Measurements from ENCODE around the gene LTB4R2.
"Not testable (repeated sequence)": the region's sequence is repeated elsewhere in the genome, so short reads cannot be mapped to it uniquely, and the experiment has no call there.

LTB4R2 gene

GRCh38 chr14:24349742-24350141, 39.8 kb downstream of the LTB4R2 start:
- WGBS, 2 experiments (ENCODE audit: insufficient coverage in 2 of 2): 57 to 73% methylated on average over 5 of the region's 5 CpGs
- Histone ChIP-seq H3K4me1 (ENCODE audit: control insufficient read depth, insufficient read depth, low read length, poor library complexity, severe bottlenecking) (no peaks in the 10 kb centered on the region), H3K36me3 (ENCODE audit: control insufficient read depth, insufficient read depth, low read length) (no peaks in the 10 kb centered on the region), H3K9me3 (ENCODE audit: control insufficient read depth, low read length) (no peaks in the 10 kb centered on the region), H3K4me3 (ENCODE audit: extremely low read depth, insufficient read depth, low read length, poor library complexity, severe bottlenecking) (no peak overlapping the region), H3K27ac (ENCODE audit: low read depth, low read length, severe bottlenecking) (no peak overlapping the region)

GRCh38 chr14:24351517-24351916, 41.6 kb downstream of the LTB4R2 start:
- H3K9me3 ChIP-seq (ENCODE audit: control insufficient read depth, low read length): no peaks in the 10 kb centered on the region
- H3K4me3 ChIP-seq (ENCODE audit: extremely low read depth, insufficient read depth, low read length, poor library complexity, severe bottlenecking): no peak overlapping the region
- no peak overlapping the region for H3K27ac ChIP-seq (ENCODE audit: low read depth, low read length, severe bottlenecking)
- H3K36me3 ChIP-seq (ENCODE audit: control insufficient read depth, insufficient read depth, low read length): no peaks in the 10 kb centered on the region
- H3K4me1 ChIP-seq (ENCODE audit: control insufficient read depth, insufficient read depth, low read length, poor library complexity, severe bottlenecking): no peaks in the 10 kb centered on the region
- WGBS, 2 experiments (ENCODE audit: insufficient coverage in 2 of 2): 18 to 30% methylated on average over 3 to 4 of the region's 4 CpGs

- Histone ChIP-seq H3K27ac (ENCODE audit: low read depth, low read length, severe bottlenecking) (no peak overlapping the region), H3K36me3 (ENCODE audit: control insufficient read depth, insufficient read depth, low read length) (no peaks in the 10 kb centered on the region), H3K4me3 (ENCODE audit: extremely low read depth, insufficient read depth, low read length, poor library complexity, severe bottlenecking) (no peak overlapping the region), H3K9me3 (ENCODE audit: control insufficient read depth, low read length) (no peaks in the 10 kb centered on the region), H3K4me1 (ENCODE audit: control insufficient read depth, insufficient read depth, low read length, poor library complexity, severe bottlenecking) (no peaks in the 10 kb centered on the region)
- WGBS, 2 experiments (ENCODE audit: insufficient coverage in 2 of 2): 90 to 92% methylated on average over 3 of the region's 5 CpGs
These were observed 43.9 kb downstream of the LTB4R2 start for GRCh38 chr14:24353559-24354481.

GRCh38 chr14:24354482-24354825, 44.5 kb downstream of the LTB4R2 start:
- H3K36me3 ChIP-seq (ENCODE audit: control insufficient read depth, insufficient read depth, low read length); H3K4me3 ChIP-seq (ENCODE audit: extremely low read depth, insufficient read depth, low read length, poor library complexity, severe bottlenecking); H3K27ac ChIP-seq (ENCODE audit: low read depth, low read length, severe bottlenecking); H3K9me3 ChIP-seq (ENCODE audit: control insufficient read depth, low read length); H3K4me1 ChIP-seq (ENCODE audit: control insufficient read depth, insufficient read depth, low read length, poor library complexity, severe bottlenecking): not testable (repeated sequence)
- 80% methylated on average over 1 of the region's 3 CpGs; no CpG with 5 or more reads in 1 of the 2 experiments for WGBS, 2 experiments (ENCODE audit: insufficient coverage in 2 of 2)

- Histone ChIP-seq H3K4me3 (ENCODE audit: extremely low read depth, insufficient read depth, low read length, poor library complexity, severe bottlenecking) (no peak overlapping the region), H3K9me3 (ENCODE audit: control insufficient read depth, low read length) (no peaks in the 10 kb centered on the region), H3K27ac (ENCODE audit: low read depth, low read length, severe bottlenecking) (no peak overlapping the region), H3K36me3 (ENCODE audit: control insufficient read depth, insufficient read depth, low read length) (no peaks in the 10 kb centered on the region), H3K4me1 (ENCODE audit: control insufficient read depth, insufficient read depth, low read length, poor library complexity, severe bottlenecking) (no peaks in the 10 kb centered on the region)
- WGBS, 2 experiments (ENCODE audit: insufficient coverage in 2 of 2): 79 to 91% methylated on average over 3 to 4 of the region's 7 CpGs
These were observed 45.1 kb downstream of the LTB4R2 start for GRCh38 chr14:24355009-24355408.

- no peak overlapping the region for H3K27ac ChIP-seq (ENCODE audit: low read depth, low read length, severe bottlenecking)
- H3K36me3 ChIP-seq (ENCODE audit: control insufficient read depth, insufficient read depth, low read length): no peaks in the 10 kb centered on the region
- no peaks in the 10 kb centered on the region for H3K9me3 ChIP-seq (ENCODE audit: control insufficient read depth, low read length)
- H3K4me1 ChIP-seq (ENCODE audit: control insufficient read depth, insufficient read depth, low read length, poor library complexity, severe bottlenecking): no peaks in the 10 kb centered on the region
- WGBS, 2 experiments (ENCODE audit: insufficient coverage in 2 of 2): 95% methylated on average over 3 of the region's 4 CpGs; no CpG with 5 or more reads in 1 of the 2 experiments
- no peak overlapping the region for H3K4me3 ChIP-seq (ENCODE audit: extremely low read depth, insufficient read depth, low read length, poor library complexity, severe bottlenecking)
These were observed 46.3 kb downstream of the LTB4R2 start for GRCh38 chr14:24356208-24356607.

GRCh38 chr14:24360281-24360680, 50.3 kb downstream of the LTB4R2 start:
- Histone ChIP-seq H3K36me3 (ENCODE audit: control insufficient read depth, insufficient read depth, low read length) (no peaks in the 10 kb centered on the region), H3K4me3 (ENCODE audit: extremely low read depth, insufficient read depth, low read length, poor library complexity, severe bottlenecking) (no peak overlapping the region), H3K4me1 (ENCODE audit: control insufficient read depth, insufficient read depth, low read length, poor library complexity, severe bottlenecking) (peaks cover 4% of the 10 kb centered on the region), H3K9me3 (ENCODE audit: control insufficient read depth, low read length) (no peaks in the 10 kb centered on the region), H3K27ac (ENCODE audit: low read depth, low read length, severe bottlenecking) (no peak overlapping the region)
- 88 to 90% methylated on average over 1 to 2 of the region's 3 CpGs for WGBS, 2 experiments (ENCODE audit: insufficient coverage in 2 of 2)

- Histone ChIP-seq H3K4me1 (ENCODE audit: control insufficient read depth, insufficient read depth, low read length, poor library complexity, severe bottlenecking) (peaks cover 5% of the 10 kb centered on the region), H3K9me3 (ENCODE audit: control insufficient read depth, low read length) (no peaks in the 10 kb centered on the region), H3K36me3 (ENCODE audit: control insufficient read depth, insufficient read depth, low read length) (no peaks in the 10 kb centered on the region), H3K4me3 (ENCODE audit: extremely low read depth, insufficient read depth, low read length, poor library complexity, severe bottlenecking) (no peak overlapping the region), H3K27ac (ENCODE audit: low read depth, low read length, severe bottlenecking) (no peak overlapping the region)
- no CpG with 5 or more reads among the region's 2 CpGs for WGBS, 2 experiments (ENCODE audit: insufficient coverage in 2 of 2)
These were observed 51.4 kb downstream of the LTB4R2 start for GRCh38 chr14:24361326-24361725.
